HG03135 (cell line): ENCODE measurements around the gene KRTCAP3.
A peak's percentile ranks its signal among the peaks of the same experiment; 100 is the strongest.

ENCODE experiments used
- ATAC-seq: cut with Tn5 transposase; IDR thresholded peaks from one replicate; pipeline ENCODE4 v1.9.1; 2021; ENCODE audit warnings: mild to moderate bottlenecking, moderate library complexity; ENCODE audit not compliant: unreplicated experiment

Gene KRTCAP3

DNA sequence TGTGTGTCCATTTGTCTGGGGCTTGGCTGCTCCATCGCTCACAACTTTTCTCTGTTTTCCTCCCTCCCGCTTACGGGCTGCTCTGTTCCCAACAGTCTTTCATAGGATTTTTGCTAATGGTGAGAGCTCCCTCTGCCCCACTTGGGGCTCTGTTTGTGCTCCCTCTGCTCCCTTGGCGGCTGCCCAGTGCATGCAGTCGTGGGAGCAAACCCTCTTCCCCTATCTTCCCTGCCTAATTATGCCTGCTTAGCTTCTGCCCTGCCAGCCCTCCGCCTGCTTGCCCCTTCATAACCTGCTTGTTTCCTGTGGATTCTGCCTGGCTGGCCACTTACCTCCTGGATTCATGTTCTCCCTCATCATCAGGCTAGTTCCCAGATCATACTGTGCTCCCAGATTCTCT lies 6.6 kb upstream of the KRTCAP3 start:
- ATAC-seq, result no peak

- ATAC-seq, result no peak
These were observed 805 bp upstream of the KRTCAP3 start for GRCh38 chr2:27441226-27441926.

- ATAC-seq, result no peak
These were observed 720 bp downstream of the KRTCAP3 start for GRCh38 chr2:27442920-27443282.

GRCh38 chr2:27445155-27445554 lies 3.0 kb downstream of the KRTCAP3 start:
- ATAC-seq, result no peak

DNA sequence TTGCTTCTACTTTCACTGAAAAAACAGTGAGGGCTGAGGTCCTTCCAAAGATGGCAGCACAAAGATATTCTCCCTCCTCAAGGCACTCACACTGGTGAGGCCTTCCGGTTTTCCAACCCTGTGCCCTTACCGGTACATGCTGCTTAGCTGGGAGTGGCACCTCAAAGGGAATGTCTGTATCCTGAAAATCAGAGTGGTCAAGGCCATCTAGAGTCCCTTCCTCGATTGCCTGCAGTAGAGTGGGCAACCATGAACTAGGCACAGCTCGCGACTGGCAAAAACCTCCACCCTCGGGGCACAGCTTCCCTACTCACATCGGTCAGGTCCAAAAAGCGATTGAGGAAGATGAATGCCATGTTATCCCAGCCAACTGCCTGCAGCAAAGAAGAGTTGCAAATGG lies 3.4 kb downstream of the KRTCAP3 start:
- ATAC-seq, result no peak

DNA sequence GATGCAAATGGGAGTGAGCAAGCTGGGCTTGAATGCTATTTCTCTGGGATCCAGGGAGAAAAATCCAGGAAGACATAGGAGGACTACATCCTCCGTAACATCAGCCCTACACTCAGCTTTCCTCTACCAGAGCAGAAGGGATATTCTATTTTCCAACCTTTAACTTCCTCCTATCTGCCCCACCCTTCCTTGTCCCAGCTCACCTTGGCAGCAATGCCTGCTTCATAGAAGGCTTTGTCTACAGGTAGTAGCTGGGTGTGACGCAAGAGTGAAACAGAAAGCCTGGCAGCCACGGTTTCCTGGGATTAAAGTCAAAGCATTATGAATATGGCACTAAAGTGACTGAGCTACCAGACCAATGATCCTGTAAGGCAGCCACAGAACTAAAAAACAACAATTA lies 3.9 kb downstream of the KRTCAP3 start:
- no peak for ATAC-seq

DNA sequence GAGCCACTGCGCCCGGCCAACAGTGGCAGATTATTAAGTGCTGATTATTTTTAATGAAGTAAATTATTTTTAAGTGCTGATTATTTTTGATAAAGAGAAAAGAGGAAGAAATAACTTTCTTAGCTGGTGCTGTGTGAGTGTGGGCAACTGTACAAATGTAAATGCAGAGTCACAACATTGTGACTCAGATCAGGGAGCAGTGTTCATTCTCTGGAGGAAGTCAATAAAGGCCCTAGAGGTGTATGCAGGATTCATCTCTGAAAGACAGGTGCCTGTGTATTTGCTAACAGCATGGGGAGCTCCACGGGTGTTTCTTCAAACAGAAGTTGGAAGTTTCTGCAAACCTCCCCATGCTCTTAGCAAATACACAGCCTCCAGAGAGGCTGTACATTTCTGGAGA lies 6.2 kb downstream of the KRTCAP3 start:
- ATAC-seq, result no peak

GRCh38 chr2:27451095-27451494 lies 8.9 kb downstream of the KRTCAP3 start:
- ATAC-seq, result no peak

GRCh38 chr2:27453968-27454367 lies 11.8 kb downstream of the KRTCAP3 start:
- ATAC-seq, result no peak

DNA sequence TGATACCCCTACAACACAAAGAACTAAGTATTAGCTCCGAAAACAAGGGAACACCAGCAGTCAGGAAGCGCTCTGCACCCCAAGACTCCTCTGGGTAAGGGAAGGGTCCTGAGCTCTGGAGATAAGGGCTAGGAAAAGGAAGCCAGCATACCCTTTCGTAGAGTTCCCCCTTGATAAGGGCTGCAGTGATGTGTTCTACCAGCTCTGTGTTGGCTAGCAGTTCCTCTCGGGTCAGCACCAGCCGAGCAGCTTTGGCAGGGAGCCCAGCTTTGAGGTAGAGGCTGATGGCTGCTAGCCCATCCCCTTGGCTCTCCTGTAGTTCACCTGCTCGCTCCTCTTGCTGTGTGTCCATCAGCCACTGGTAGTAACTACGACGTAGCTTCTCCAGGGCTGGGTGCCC lies 18.9 kb downstream of the KRTCAP3 start:
- ATAC-seq, result no peak

DNA sequence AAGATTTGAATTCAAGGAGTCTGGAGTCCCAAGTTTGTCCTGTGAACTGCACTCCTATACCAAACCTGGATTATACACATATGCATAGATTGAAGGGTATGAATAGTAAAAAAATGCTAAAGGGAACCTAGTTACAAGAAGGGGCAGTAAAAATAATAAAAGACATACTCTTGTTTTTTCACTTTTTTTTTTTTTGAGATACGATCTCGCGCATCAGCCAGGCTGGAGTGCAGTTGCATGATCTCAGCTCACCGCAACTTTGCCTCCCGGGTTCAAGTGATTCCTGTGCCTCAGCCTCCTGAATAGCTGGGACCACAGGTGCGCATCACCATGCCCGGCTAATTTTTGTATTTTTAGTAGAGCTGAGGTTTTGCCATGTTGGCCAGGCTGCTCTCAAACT lies 22.3 kb downstream of the KRTCAP3 start:
- ATAC-seq, result no peak

GRCh38 chr2:27471961-27472360 lies 29.8 kb downstream of the KRTCAP3 start:
- no peak for ATAC-seq

DNA sequence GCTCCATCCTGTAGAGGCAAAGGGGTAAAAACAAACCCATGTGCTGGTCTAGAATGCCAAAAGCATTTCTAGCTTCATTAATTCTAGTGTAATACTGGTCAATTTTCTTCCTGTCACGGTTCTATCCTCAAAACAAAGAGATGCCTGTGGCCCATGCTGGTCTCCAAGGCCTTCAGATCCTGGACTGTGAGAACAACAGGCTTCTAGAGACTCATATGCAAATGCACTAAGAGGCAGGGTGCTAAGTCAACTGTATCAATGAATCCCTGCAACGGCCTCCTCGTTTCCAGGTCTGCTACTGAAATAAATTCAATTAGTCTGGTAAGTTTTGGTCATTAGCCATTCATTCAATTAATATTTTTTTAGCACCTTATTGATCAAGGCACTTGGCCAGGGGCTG lies 43.3 kb downstream of the KRTCAP3 start:
- no peak for ATAC-seq

DNA sequence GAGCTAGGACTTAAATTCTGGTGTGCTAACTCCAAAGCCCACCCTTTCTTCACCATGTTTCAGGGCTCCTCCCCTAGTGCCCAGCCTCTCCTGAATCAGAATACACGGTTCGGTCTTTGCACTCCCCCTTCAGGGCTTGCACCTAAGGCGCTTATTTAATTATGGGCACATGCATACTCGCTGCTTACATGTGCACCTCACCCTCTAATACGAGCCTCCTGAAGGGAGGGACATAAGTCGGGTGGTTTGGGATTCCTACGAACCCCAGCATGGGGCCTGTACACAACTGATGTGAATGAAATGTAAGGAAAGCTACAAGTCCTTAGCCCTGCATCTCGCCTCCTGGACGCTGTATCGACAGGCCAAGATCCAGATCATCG lies 46.9 kb downstream of the KRTCAP3 start:
- peak; percentile 0 for ATAC-seq

DNA sequence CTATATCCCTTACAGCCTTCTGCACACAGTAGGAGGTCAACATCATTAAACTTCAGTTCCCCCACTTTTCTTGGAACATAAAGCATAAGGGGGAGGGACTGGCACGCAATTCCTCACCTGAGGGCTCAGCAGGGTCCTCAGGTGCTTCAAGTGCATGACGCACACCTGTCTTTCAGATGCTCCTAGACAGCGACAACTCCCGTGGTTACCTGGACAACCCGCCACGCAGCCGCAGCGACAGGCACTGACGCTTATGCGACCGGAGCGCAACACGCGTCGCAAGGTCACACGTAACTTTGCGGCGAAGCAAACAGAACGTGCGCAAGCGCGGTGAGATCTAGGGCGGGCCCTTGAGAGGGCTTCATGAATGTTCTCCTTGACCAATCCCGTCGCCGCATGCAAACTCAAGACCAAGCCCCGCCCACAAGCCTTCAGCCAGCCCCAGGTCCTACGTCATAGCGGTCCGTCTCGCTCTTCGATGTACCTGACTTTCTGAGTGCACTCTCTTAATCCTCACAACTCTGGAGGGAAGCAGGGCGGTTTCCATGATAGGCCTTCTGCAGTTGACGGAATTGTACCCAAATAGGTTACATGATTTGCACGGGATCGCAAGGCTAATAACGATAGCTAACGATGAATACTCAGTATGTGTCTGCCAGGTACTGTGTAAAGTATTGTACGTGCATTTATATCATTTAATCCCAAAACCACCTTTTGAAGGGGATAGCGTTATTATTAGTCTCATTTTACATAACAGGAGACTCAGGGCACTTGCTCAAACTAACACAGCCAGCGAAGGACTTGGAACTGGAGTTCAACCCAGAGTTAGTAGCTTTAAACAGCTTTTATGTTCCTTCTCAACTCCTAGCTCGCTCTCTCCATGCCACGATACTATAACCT lies 47.6 kb downstream of the KRTCAP3 start, which contains the start of gene IFT172:
Gene IFT172 (minus strand): TSS at position 246 of the 900 bp plus-strand sequence. CDS start 90 bp downstream, at position 156.
- peak; percentile 93 for ATAC-seq

DNA sequence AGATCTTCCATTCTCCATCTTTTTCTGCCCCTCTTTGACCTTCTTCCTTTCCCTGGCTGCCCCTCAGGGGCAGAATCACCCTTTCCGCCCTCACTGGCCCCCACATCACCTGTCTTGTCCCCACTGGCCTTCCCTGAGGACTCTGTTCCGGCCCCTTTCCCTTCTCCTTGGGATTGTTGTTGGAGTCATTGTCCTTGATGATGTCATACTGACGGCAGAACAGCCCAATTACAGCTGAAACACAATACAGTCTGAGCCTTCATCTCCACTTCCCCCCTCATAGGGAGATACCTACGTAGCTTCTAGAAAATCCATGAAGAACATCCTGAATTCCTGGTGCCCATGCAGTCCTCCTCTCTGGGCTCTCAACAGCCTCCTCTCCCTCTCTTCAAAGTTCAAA lies 50.4 kb downstream of the KRTCAP3 start:
- no peak for ATAC-seq

DNA sequence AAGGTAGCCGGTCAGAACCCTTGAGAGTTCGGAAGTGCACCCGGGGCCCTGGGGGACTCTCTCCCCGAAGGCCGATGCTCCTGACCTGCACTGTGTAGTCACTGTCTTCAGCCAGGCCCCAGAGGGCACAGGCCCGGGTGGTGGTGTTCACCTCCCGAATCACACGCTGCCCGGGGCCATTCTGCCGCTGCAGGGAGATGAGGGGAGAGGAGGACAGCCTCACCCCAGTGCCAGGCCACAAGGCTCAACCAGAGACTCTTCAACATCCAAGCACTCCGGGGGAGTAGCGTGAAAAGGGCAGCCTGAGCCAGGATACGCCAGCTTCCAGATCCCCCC lies 51.7 kb downstream of the KRTCAP3 start:
- ATAC-seq, result no peak
